H9 (cell line): ENCODE data around the gene TMPRSS2. TPM values are rescaled to one million over a fixed set of nuclear protein-coding genes. Genes with fewer than 3 reads are reported as not detected.

Experiments used
- DNase-seq: peaks from one replicate; pipeline ENCODE4 v3.0.0-alpha.2; 2017
- H2AFZ ChIP-seq: one replicate; pipeline ENCODE4 v1.6.1; 2013; ENCODE audit warnings: mild to moderate bottlenecking, low read length, control low read depth, moderate library complexity
- H2AK5ac ChIP-seq: 2 replicates; pipeline ENCODE4 v1.6.1; 2013; ENCODE audit warnings: low read length, control low read depth, mixed read lengths; ENCODE audit not compliant: insufficient read length
- H2BK120ac ChIP-seq: one replicate; pipeline ENCODE4 v1.6.1; 2013; ENCODE audit warnings: low read depth, mild to moderate bottlenecking, low read length, control low read depth, inconsistent platforms; ENCODE audit not compliant: poor library complexity, severe bottlenecking
- H2BK12ac ChIP-seq: 2 replicates; pipeline ENCODE4 v1.6.1; 2013; ENCODE audit warnings: low read length, control low read depth, mixed read lengths, low read depth; ENCODE audit not compliant: insufficient read length
- H2BK15ac ChIP-seq: 2 replicates; pipeline ENCODE4 v1.6.1; 2013; ENCODE audit warnings: low read depth, low read length, control low read depth
- H2BK20ac ChIP-seq: one replicate; pipeline ENCODE4 v1.6.1; 2013; ENCODE audit warnings: low read depth, mild to moderate bottlenecking, low read length, control low read depth, inconsistent platforms; ENCODE audit not compliant: poor library complexity, severe bottlenecking
- H2BK5ac ChIP-seq: 2 replicates; pipeline ENCODE4 v1.6.1; 2013; ENCODE audit warnings: low read length, control low read depth, mixed read lengths; ENCODE audit not compliant: insufficient read length
- H3K14ac ChIP-seq: 2 replicates; pipeline ENCODE4 v1.6.1; 2013; ENCODE audit warnings: low read length, control low read depth; ENCODE audit not compliant: insufficient read depth
- H3K18ac ChIP-seq: 2 replicates; pipeline ENCODE4 v1.6.1; 2013; ENCODE audit warnings: low read depth, mild to moderate bottlenecking, mixed read lengths, low read length, control low read depth; ENCODE audit not compliant: insufficient read length
- H3K23ac ChIP-seq: 2 replicates; pipeline ENCODE4 v1.6.1; 2013; ENCODE audit warnings: low read length, control low read depth, mixed read lengths, low read depth; ENCODE audit not compliant: insufficient read length
- H3K23me2 ChIP-seq: 2 replicates; pipeline ENCODE4 v1.6.1; 2013; ENCODE audit warnings: low read depth, mild to moderate bottlenecking, mixed read lengths, low read length, control low read depth; ENCODE audit not compliant: insufficient read length, poor library complexity, severe bottlenecking
- H3K27ac ChIP-seq: 2 replicates; pipeline ENCODE4 v1.5.1; 2013; ENCODE audit warnings: low read length, control low read depth, mixed read lengths, low read depth; ENCODE audit not compliant: insufficient read length
- H3K27me3 ChIP-seq: 2 replicates; pipeline ENCODE4 v1.6.1; 2013; ENCODE audit warnings: low read length, control low read depth, inconsistent platforms; ENCODE audit not compliant: insufficient read depth
- H3K4ac ChIP-seq: 2 replicates; pipeline ENCODE4 v1.6.1; 2013; ENCODE audit warnings: low read depth, mild to moderate bottlenecking, control low read depth, inconsistent platforms, low read length, moderate library complexity
- H3K4me1 ChIP-seq: 2 replicates; pipeline ENCODE4 v1.6.1; 2013; ENCODE audit warnings: low read length, control low read depth, inconsistent platforms; ENCODE audit not compliant: insufficient read depth
- H3K4me2 ChIP-seq: 2 replicates; pipeline ENCODE4 v1.6.1; 2013; ENCODE audit warnings: low read length, control low read depth, mixed read lengths; ENCODE audit not compliant: insufficient read length, insufficient read depth
- H3K56ac ChIP-seq: 2 replicates; pipeline ENCODE4 v1.6.1; 2013; ENCODE audit warnings: low read depth, mild to moderate bottlenecking, mixed read lengths, low read length, control low read depth; ENCODE audit not compliant: insufficient read length
- H3K79me1 ChIP-seq: 2 replicates; pipeline ENCODE4 v1.6.1; 2013; ENCODE audit warnings: low read depth, mild to moderate bottlenecking, moderate library complexity, low read length, control low read depth, inconsistent platforms; ENCODE audit not compliant: insufficient read depth, poor library complexity, severe bottlenecking
- H3K79me2 ChIP-seq: 2 replicates; pipeline ENCODE4 v1.6.1; 2013; ENCODE audit warnings: low read length, control low read depth, inconsistent platforms; ENCODE audit not compliant: insufficient read depth
- H3K9ac ChIP-seq: 2 replicates; pipeline ENCODE4 v1.6.1; 2013; ENCODE audit warnings: low read length, control low read depth, mixed read lengths; ENCODE audit not compliant: insufficient read length; ENCODE audit errors: extremely low read depth
- H3K9me3 ChIP-seq: one replicate; pipeline ENCODE4 v1.6.1; 2013; ENCODE audit warnings: low read depth, low read length, inconsistent platforms; ENCODE audit not compliant: control insufficient read depth
- H3T11ph ChIP-seq: one replicate; pipeline ENCODE4 v1.6.1; 2013; ENCODE audit warnings: mild to moderate bottlenecking, low read length, control low read depth, inconsistent platforms
- H4K20me1 ChIP-seq: one replicate; pipeline ENCODE4 v1.6.1; 2013; ENCODE audit not compliant: control insufficient read depth, insufficient read length, insufficient read depth
- H4K5ac ChIP-seq: 2 replicates; pipeline ENCODE4 v1.6.1; 2013; ENCODE audit warnings: low read depth, mild to moderate bottlenecking, mixed read lengths, low read length, control low read depth; ENCODE audit not compliant: insufficient read length
- H4K8ac ChIP-seq: replicated peaks from 2 replicates; pipeline ENCODE4 v1.6.1; 2013; ENCODE audit warnings: low read length, control low read depth, mixed read lengths, low read depth; ENCODE audit not compliant: insufficient read length
- H4K91ac ChIP-seq: 2 replicates; pipeline ENCODE4 v1.6.1; 2013; ENCODE audit warnings: low read depth, mild to moderate bottlenecking, moderate library complexity, mixed read lengths, low read length, control low read depth; ENCODE audit not compliant: insufficient read length
- H3K27ac Mint-ChIP-seq, 3 experiments: 2 replicates in 2 of 3; 3 replicates in 1 of 3; pipeline ENCODE4 v1.8.0; 2020 to 2021; ENCODE audit warnings: mixed read lengths in 3 of 3, mild to moderate bottlenecking in 1 of 3, moderate library complexity in 1 of 3
- H3K27me3 Mint-ChIP-seq: 2 replicates; pipeline ENCODE4 v1.8.0; 2021; ENCODE audit warnings: low read depth, mild to moderate bottlenecking, moderate library complexity, mixed read lengths
- H3K36me3 Mint-ChIP-seq, 3 experiments: 2 replicates in 2 of 3; 3 replicates in 1 of 3; pipeline ENCODE4 v1.8.0; 2020 to 2021; ENCODE audit warnings: low read depth in 3 of 3, mixed read lengths in 3 of 3; ENCODE audit not compliant: insufficient read depth in 1 of 3
- H3K4me1 Mint-ChIP-seq, 2 experiments: 2 replicates each; pipeline ENCODE4 v1.8.0; 2020; ENCODE audit warnings: mixed read lengths in 2 of 2
- H3K4me3 Mint-ChIP-seq, 2 experiments: 2 replicates in 1 of 2; 3 replicates in 1 of 2; pipeline ENCODE4 v1.8.0; 2020 to 2021; ENCODE audit warnings: mild to moderate bottlenecking in 2 of 2, mixed read lengths in 2 of 2, moderate library complexity in 1 of 2
- H3K9me3 Mint-ChIP-seq, 2 experiments: 2 replicates in 1 of 2; 3 replicates in 1 of 2; pipeline ENCODE4 v1.8.0; 2020; ENCODE audit warnings: mild to moderate bottlenecking in 2 of 2, mixed read lengths in 2 of 2, moderate library complexity in 1 of 2
- CTCF ChIP-seq: fragments of 200-600 bp; sonication (generic); conservative IDR thresholded peaks from 3 replicates; pipeline ENCODE4 v1.8.0; 2021; ENCODE audit warnings: antibody characterized with exemption, mild to moderate bottlenecking
- WGBS: extraction: QIAGEN DNeasy Blood & Tissue Kit; methylation state at CpG from one replicate; pipeline ENCODE4 v1.1.7; 2013; ENCODE audit warnings: missing lambda C conversion rate, low lambda C conversion rate, mixed read lengths; ENCODE audit not compliant: insufficient read length; ENCODE audit errors: extremely low coverage; 5-methylcytosine and 5-hydroxymethylcytosine counted together
- total RNA-seq: library from RNA; stranded (reverse); gene quantifications from 2 replicates; pipeline ENCODE4 v1.2.1, GENCODE V29; 2021

Gene TMPRSS2
- total RNA-seq, 1 experiment from 2014 or later, result 12.1 TPM

GRCh38 chr21:41458559-41458958, 49.4 kb downstream of the TMPRSS2 start:
- no peak overlapping the region for H2AK5ac ChIP-seq
- H2BK15ac ChIP-seq, result no peak overlapping the region
- no peaks in the 10 kb centered on the region; the same call in 1 of the 2 replicates for H3K4me1 ChIP-seq
- no peak overlapping the region for H3T11ph ChIP-seq
- no peak overlapping the region for H3K4ac ChIP-seq
- no peaks in the 10 kb centered on the region for H3K9me3 ChIP-seq
- no peak overlapping the region for H3K27ac ChIP-seq
- no peak overlapping the region for H4K8ac ChIP-seq
- no peak overlapping the region for H3K56ac ChIP-seq
- no peak overlapping the region for H3K18ac ChIP-seq
- Mint-ChIP-seq H3K27me3 (no peaks in the 10 kb centered on the region), H3K9me3 (peaks cover 11% of the 10 kb centered on the region in 2 experiments), H3K36me3 (peaks cover 9 to 13% (median 13%) of the 10 kb centered on the region in 3 experiments), H3K4me3 (no peak overlapping the region), H3K27ac (no peak overlapping the region), H3K4me1 (peaks cover 46% of the 10 kb centered on the region in 2 experiments)
- no peak overlapping the region for H2AFZ ChIP-seq
- no CpG with 5 or more reads among the region's 22 CpGs for WGBS
- no peak for TF ChIP-seq CTCF
- H3K27me3 ChIP-seq, result no peaks in the 10 kb centered on the region
- H4K5ac ChIP-seq, result no peak overlapping the region
- no peak for DNase-seq
- H2BK120ac ChIP-seq, result no peak overlapping the region
- H2BK5ac ChIP-seq, result no peak overlapping the region
- no peak overlapping the region for H3K4me2 ChIP-seq
- H3K79me2 ChIP-seq, result no peaks in the 10 kb centered on the region
- no peak overlapping the region for H3K9ac ChIP-seq
- H4K20me1 ChIP-seq, result no peaks in the 10 kb centered on the region
- H2BK12ac ChIP-seq, result no peak overlapping the region
- no peaks in the 10 kb centered on the region for H3K79me1 ChIP-seq
- no peak overlapping the region for H3K23ac ChIP-seq
- H3K14ac ChIP-seq, result no peak overlapping the region; the same call in 1 of the 2 replicates
- no peak overlapping the region for H2BK20ac ChIP-seq
- no peak overlapping the region for H4K91ac ChIP-seq
- no peaks in the 10 kb centered on the region for H3K23me2 ChIP-seq
